ENCODE data around the gene EHD1. TPM values are rescaled to one million over a fixed set of nuclear protein-coding genes. Genes with fewer than 3 reads are reported as not detected.

EHD1 gene
- polyA plus RNA-seq, 1 donor (not counting 4 experiments of a cell fraction or from before 2014, with no cell fraction given), result 73.9 TPM

DNA sequence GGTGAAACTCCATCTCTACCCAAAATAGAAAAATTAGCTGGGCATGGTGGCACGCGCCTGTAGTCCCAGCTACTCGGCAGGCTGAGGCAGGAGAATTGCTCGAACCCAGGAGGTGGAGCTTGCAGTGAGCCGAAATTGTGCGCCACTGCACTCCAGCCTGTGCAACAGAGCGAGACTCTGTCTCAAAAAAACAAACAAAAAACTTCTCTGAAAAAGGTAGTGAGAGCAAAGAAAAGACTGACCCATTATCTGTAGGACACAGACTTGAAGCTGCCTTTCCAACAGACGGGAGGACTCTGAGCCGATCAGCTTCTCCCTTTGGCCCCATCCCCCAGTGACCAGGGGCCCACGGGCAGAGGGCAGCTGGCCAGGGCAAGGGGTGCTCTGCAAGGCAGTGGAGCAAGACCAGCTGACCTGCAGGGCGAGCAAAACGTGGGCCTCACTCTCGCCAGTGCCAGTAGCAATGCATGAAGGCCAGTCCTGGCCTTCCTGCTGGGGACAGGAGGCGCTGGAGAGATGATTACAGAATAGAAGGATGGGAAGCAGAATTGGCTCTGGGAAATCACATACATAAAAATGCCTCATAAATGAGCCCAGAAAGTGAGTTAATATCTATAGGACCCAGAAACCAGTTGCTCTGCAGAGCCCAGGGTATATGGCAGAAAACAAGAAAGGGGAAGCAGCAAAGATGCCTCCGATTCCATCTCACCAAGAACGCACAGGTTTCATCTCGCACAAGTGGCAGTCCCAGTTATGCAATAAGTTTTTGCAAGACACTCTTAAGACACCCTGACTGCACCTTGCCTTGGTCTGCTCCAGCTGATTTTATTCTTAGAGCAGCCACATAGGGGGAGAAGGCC lies 2.8 kb downstream of the EHD1 start:
- H3K9ac ChIP-seq (ENCODE audit: control insufficient read depth, extremely low read depth, insufficient read depth, low read length), result peak overlapping the region; percentile 88
- H4K20me1 ChIP-seq (ENCODE audit: control insufficient read depth, extremely low read depth, insufficient read depth, low read length), result peaks cover 25% of the 10 kb centered on the region
- H3K27ac ChIP-seq (ENCODE audit: control insufficient read depth, insufficient read depth, low read length), result no peak overlapping the region

DNA sequence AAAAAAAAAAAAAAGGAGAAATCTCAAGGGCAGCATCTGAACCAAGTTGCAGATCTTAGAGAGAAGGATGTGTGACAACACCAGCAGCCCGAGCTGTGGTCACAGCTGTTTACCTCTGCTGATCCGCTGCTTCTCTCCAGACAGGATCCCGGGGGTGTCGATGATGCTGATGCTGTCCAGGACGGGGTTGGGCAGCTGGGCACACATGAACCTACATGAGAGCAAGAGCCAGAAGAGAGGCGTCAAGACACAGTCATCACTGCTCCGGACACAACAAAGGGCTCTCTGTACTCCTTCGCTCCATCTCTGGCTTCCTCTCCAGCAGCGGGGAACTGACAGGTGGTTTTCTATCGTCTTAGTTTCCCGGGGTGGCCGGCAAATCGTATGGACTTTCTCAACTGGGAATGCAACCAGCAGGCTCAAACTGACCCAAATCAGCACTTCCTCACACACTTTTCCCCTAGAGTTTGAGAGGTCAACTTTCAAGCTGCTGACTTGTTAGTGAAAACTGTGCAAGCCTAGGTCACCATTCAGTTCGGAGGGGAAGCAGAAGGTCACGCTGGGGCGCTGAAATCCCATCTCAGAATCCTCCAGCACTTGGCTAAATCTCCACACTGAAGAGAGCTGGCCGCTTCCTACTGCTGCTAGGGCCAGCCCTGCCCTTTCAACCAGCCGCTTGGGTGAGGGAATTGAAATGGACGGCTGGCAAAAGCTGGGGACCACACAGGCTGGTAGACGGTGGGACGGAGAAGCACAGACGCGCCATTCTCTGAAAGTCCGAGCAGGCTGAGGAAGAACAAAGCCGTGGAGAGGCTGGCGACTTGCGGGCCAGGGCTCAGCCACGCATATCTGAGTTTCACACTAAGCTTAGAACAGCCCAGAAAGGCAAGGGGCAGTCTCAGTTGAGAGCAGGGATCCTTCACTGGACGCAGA lies 3.8 kb downstream of the EHD1 start:
- Histone ChIP-seq H3K4me2 (ENCODE audit: control insufficient read depth, extremely low read depth, insufficient read depth, low read depth, low read length) (no peak overlapping the region), H2AFZ (ENCODE audit: control insufficient read depth, low read length) (no peak overlapping the region), H3K9ac (ENCODE audit: control insufficient read depth, extremely low read depth, insufficient read depth, low read length) (no peak overlapping the region), H3K27ac (ENCODE audit: control insufficient read depth, insufficient read depth, low read length) (no peak overlapping the region), H4K20me1 (ENCODE audit: control insufficient read depth, extremely low read depth, insufficient read depth, low read length) (peaks cover 31% of the 10 kb centered on the region), H3K4me1 (ENCODE audit: control insufficient read depth, extremely low read depth, insufficient read depth, low read length) (peaks cover 50% of the 10 kb centered on the region), H3K9me1 (ENCODE audit: control insufficient read depth, extremely low read depth, insufficient read depth, low read length) (peaks cover 5% of the 10 kb centered on the region), H3K79me2 (ENCODE audit: control insufficient read depth, insufficient read depth, low read length) (peaks cover 78% of the 10 kb centered on the region), H3K27me3 (ENCODE audit: control insufficient read depth, extremely low read depth, insufficient read depth, low read length) (no peaks in the 10 kb centered on the region), H3K36me3 (ENCODE audit: control insufficient read depth in 2 of 2, extremely low read depth in 1 of 2, insufficient read depth in 2 of 2, low read length in 2 of 2) (peaks cover 25 to 50% of the 10 kb centered on the region in 2 experiments), H3K9me3 (ENCODE audit: control insufficient read depth, low read depth, low read length) (no peaks in the 10 kb centered on the region), H3K4me3 (ENCODE audit: control insufficient read depth in 2 of 3, extremely low read depth in 1 of 3, insufficient read depth in 2 of 3, low read depth in 1 of 3, low read length in 3 of 3) (no peak overlapping the region)
- FAIRE-seq (no peak), DNase-seq (ENCODE audit: low read depth, low spot score) (no peak)
- dilution Hi-C loops (cut with MboI; ENCODE audit: extremely low pct_ligation_motif_present, low sequenced_read_pairs), result no loop called here
- TF ChIP-seq EZH2 (IDR thresholded peaks at IDR 0.05; ENCODE audit: low read length), result no peak
- TF ChIP-seq, protein P1, sequence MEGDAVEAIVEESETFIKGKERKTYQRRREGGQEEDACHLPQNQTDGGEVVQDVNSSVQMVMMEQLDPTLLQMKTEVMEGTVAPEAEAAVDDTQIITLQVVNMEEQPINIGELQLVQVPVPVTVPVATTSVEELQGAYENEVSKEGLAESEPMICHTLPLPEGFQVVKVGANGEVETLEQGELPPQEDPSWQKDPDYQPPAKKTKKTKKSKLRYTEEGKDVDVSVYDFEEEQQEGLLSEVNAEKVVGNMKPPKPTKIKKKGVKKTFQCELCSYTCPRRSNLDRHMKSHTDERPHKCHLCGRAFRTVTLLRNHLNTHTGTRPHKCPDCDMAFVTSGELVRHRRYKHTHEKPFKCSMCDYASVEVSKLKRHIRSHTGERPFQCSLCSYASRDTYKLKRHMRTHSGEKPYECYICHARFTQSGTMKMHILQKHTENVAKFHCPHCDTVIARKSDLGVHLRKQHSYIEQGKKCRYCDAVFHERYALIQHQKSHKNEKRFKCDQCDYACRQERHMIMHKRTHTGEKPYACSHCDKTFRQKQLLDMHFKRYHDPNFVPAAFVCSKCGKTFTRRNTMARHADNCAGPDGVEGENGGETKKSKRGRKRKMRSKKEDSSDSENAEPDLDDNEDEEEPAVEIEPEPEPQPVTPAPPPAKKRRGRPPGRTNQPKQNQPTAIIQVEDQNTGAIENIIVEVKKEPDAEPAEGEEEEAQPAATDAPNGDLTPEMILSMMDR (optimal IDR thresholded peaks at IDR 0.05 in 1 of 3, IDR thresholded peaks at IDR 0.05 in 1 of 3, conservative IDR thresholded peaks at IDR 0.05 in 1 of 3; ENCODE audit: extremely low read depth in 1 of 3, insufficient read depth in 2 of 3, low read length in 3 of 3), result no peak

More for the DNA sequence above, 2.8 kb downstream of the EHD1 start:
- Histone ChIP-seq H2AFZ (ENCODE audit: control insufficient read depth, low read length) (no peak overlapping the region), H3K36me3 (ENCODE audit: control insufficient read depth in 2 of 2, extremely low read depth in 1 of 2, insufficient read depth in 2 of 2, low read length in 2 of 2) (peaks cover 24 to 41% of the 10 kb centered on the region in 2 experiments), H3K9me3 (ENCODE audit: control insufficient read depth, low read depth, low read length) (no peaks in the 10 kb centered on the region), H3K4me3 (ENCODE audit: control insufficient read depth in 2 of 3, extremely low read depth in 1 of 3, insufficient read depth in 2 of 3, low read depth in 1 of 3, low read length in 3 of 3) (peak overlapping the region; percentile 59 to 85 (median 78)), H3K27me3 (ENCODE audit: control insufficient read depth, extremely low read depth, insufficient read depth, low read length) (no peaks in the 10 kb centered on the region), H3K4me1 (ENCODE audit: control insufficient read depth, extremely low read depth, insufficient read depth, low read length) (peaks cover 40% of the 10 kb centered on the region), H3K79me2 (ENCODE audit: control insufficient read depth, insufficient read depth, low read length) (peaks cover 71% of the 10 kb centered on the region), H3K9me1 (ENCODE audit: control insufficient read depth, extremely low read depth, insufficient read depth, low read length) (peaks cover 3% of the 10 kb centered on the region), H3K4me2 (ENCODE audit: control insufficient read depth, extremely low read depth, insufficient read depth, low read depth, low read length) (peak overlapping the region; percentile 91)
- DNase-seq (ENCODE audit: low read depth, low spot score) (no peak), FAIRE-seq (no peak)
- dilution Hi-C loops (cut with MboI; ENCODE audit: extremely low pct_ligation_motif_present, low sequenced_read_pairs), result no loop called here
- TF ChIP-seq EZH2 (IDR thresholded peaks at IDR 0.05; ENCODE audit: low read length), result no peak
- TF ChIP-seq, protein P1 (optimal IDR thresholded peaks at IDR 0.05 in 1 of 3, IDR thresholded peaks at IDR 0.05 in 1 of 3, conservative IDR thresholded peaks at IDR 0.05 in 1 of 3; ENCODE audit: extremely low read depth in 1 of 3, insufficient read depth in 2 of 3, low read length in 3 of 3), result peak in 1 of 3 experiments; percentile 19
